WTC11 (cell line): Measurements from ENCODE around the gene BRINP1. TPM values are rescaled to one million over a fixed set of nuclear protein-coding genes. Genes with fewer than 3 reads are reported as not detected.
A peak's percentile ranks its signal among the peaks of the same experiment; 100 is the strongest.

Source experiments
- ATAC-seq: fragments of 200-7000 bp; cut with Tn5 transposase; 2 replicates; pipeline ENCODE4 v1.10.0; 2021; ENCODE audit warnings: mild to moderate bottlenecking, moderate library complexity
- CTCF ChIA-PET: fragments of 300-600 bp; sonication (Branson Sonifier 250); formaldehyde crosslinking; loops from one replicate; lab custom pipeline; 2021; ENCODE audit warnings: antibody characterized with exemption; lab: Charles Lee
- POLR2A ChIA-PET: fragments of 350-600 bp; sonication (Branson Sonifier 250); formaldehyde crosslinking; loops from one replicate; lab custom pipeline; 2021; ENCODE audit warnings: antibody characterized with exemption; lab: Charles Lee
- DNase-seq: peaks from one replicate; pipeline ENCODE4 v3.0.0; 2021; ENCODE audit warnings: low spot score
- H3K27ac Mint-ChIP-seq: 2 replicates; pipeline ENCODE4 v1.8.0; 2021; ENCODE audit warnings: mixed read lengths
- H3K27me3 Mint-ChIP-seq: 2 replicates; pipeline ENCODE4 v1.8.0; 2021; ENCODE audit warnings: low read depth, mild to moderate bottlenecking, moderate library complexity, mixed read lengths
- H3K36me3 Mint-ChIP-seq: 2 replicates; pipeline ENCODE4 v1.8.0; 2021; ENCODE audit warnings: mixed read lengths
- H3K4me1 Mint-ChIP-seq: 2 replicates; pipeline ENCODE4 v1.8.0; 2022; ENCODE audit warnings: mixed read lengths
- H3K4me3 Mint-ChIP-seq: 2 replicates; pipeline ENCODE4 v1.8.0; 2021; ENCODE audit warnings: mild to moderate bottlenecking, moderate library complexity, mixed read lengths
- H3K9me3 Mint-ChIP-seq: 2 replicates; pipeline ENCODE4 v1.8.0; 2021; ENCODE audit warnings: mixed read lengths
- ATF1 ChIP-seq: sonication (generic); formaldehyde crosslinking; IDR thresholded peaks from 2 replicates; pipeline ENCODE4 v1.8.1; 2023; ENCODE audit warnings: mild to moderate bottlenecking, moderate library complexity, missing genetic modification reagents
- ATF2 ChIP-seq: sonication (generic); formaldehyde crosslinking; IDR thresholded peaks from 2 replicates; pipeline ENCODE4 v1.8.1; 2022; ENCODE audit warnings: low read depth, missing genetic modification reagents, borderline replicate concordance
- CBFB ChIP-seq: sonication (generic); formaldehyde crosslinking; IDR thresholded peaks from 2 replicates; pipeline ENCODE4 v1.8.1; 2022; ENCODE audit warnings: mild to moderate bottlenecking, low read depth, missing genetic modification reagents
- E2F4 ChIP-seq: sonication (generic); formaldehyde crosslinking; IDR thresholded peaks from 2 replicates; pipeline ENCODE4 v1.8.1; 2022; ENCODE audit warnings: low read depth, mild to moderate bottlenecking, moderate library complexity, missing genetic modification reagents, borderline replicate concordance
- ESRRA ChIP-seq: sonication (generic); formaldehyde crosslinking; IDR thresholded peaks from 2 replicates; pipeline ENCODE4 v1.8.1; 2022; ENCODE audit warnings: mild to moderate bottlenecking, missing genetic modification reagents, borderline replicate concordance
- FOXJ3 ChIP-seq: sonication (generic); formaldehyde crosslinking; IDR thresholded peaks from 2 replicates; pipeline ENCODE4 v1.9.0; 2021; ENCODE audit warnings: missing genetic modification reagents, mild to moderate bottlenecking, borderline replicate concordance
- IRF2 ChIP-seq: sonication (generic); formaldehyde crosslinking; IDR thresholded peaks from 2 replicates; pipeline ENCODE4 v1.8.0; 2022; ENCODE audit warnings: low read depth, missing genetic modification reagents, borderline replicate concordance
- KAT7 ChIP-seq: sonication (generic); formaldehyde crosslinking; IDR thresholded peaks from 2 replicates; pipeline ENCODE4 v1.8.1; 2023; ENCODE audit warnings: missing genetic modification reagents, mild to moderate bottlenecking, borderline replicate concordance
- MLX ChIP-seq: sonication (generic); formaldehyde crosslinking; IDR thresholded peaks from 2 replicates; pipeline ENCODE4 v1.8.1; 2023; ENCODE audit warnings: mild to moderate bottlenecking, missing genetic modification reagents, moderate library complexity
- RELA ChIP-seq: sonication (generic); formaldehyde crosslinking; IDR thresholded peaks from 2 replicates; pipeline ENCODE4 v1.8.1; 2022; ENCODE audit warnings: missing genetic modification reagents, mild to moderate bottlenecking, borderline replicate concordance
- RORB ChIP-seq: fragments of 250-450 bp; sonication (Bioruptor Pico); IDR thresholded peaks from 2 replicates; pipeline ENCODE4 v1.9.0; 2021; ENCODE audit warnings: mild to moderate bottlenecking
- SOX15 ChIP-seq: fragments of 250-450 bp; sonication (Bioruptor Pico); IDR thresholded peaks from 2 replicates; pipeline ENCODE4 v1.9.0; 2021; ENCODE audit warnings: mild to moderate bottlenecking
- TCF7 ChIP-seq: sonication (generic); formaldehyde crosslinking; IDR thresholded peaks from 2 replicates; pipeline ENCODE4 v1.8.0; 2022; ENCODE audit warnings: mild to moderate bottlenecking, low read depth, missing genetic modification reagents, moderate library complexity
- USF1 ChIP-seq: sonication (generic); formaldehyde crosslinking; IDR thresholded peaks from 2 replicates; pipeline ENCODE4 v1.8.0; 2022; ENCODE audit warnings: mild to moderate bottlenecking, missing genetic modification reagents
- ZBTB43 ChIP-seq: sonication (generic); formaldehyde crosslinking; IDR thresholded peaks from 2 replicates; pipeline ENCODE4 v1.8.1; 2023; ENCODE audit warnings: mild to moderate bottlenecking, missing genetic modification reagents
- ZNF138 ChIP-seq: sonication (generic); formaldehyde crosslinking; conservative IDR thresholded peaks from 2 replicates; pipeline ENCODE4 v1.8.1; 2022; ENCODE audit warnings: mild to moderate bottlenecking, moderate library complexity, missing genetic modification reagents
- ZNF317 ChIP-seq: sonication (generic); formaldehyde crosslinking; IDR thresholded peaks from 2 replicates; pipeline ENCODE4 v1.8.1; 2023; ENCODE audit warnings: low read depth, mild to moderate bottlenecking, moderate library complexity, missing genetic modification reagents, borderline replicate concordance
- ZNF671 ChIP-seq: fragments of 250-450 bp; sonication (Bioruptor Pico); IDR thresholded peaks from 2 replicates; pipeline ENCODE4 v1.8.0; 2021; ENCODE audit warnings: mild to moderate bottlenecking
- total RNA-seq: library from RNA; stranded (reverse); gene quantifications from 3 replicates; pipeline ENCODE4 v1.2.3, GENCODE V29; 2021
- TF ChIP-seq, protein P1 (sequence below): fragments of 250-450 bp; sonication (Bioruptor Pico); IDR thresholded peaks from 2 replicates; pipeline ENCODE4 v1.9.0; 2021; ENCODE audit warnings: moderate library complexity, mild to moderate bottlenecking, inconsistent platforms, borderline replicate concordance
- TF ChIP-seq, protein P2 (sequence below): sonication (generic); formaldehyde crosslinking; conservative IDR thresholded peaks from 2 replicates; pipeline ENCODE4 v1.8.1; 2022; ENCODE audit warnings: mild to moderate bottlenecking, missing genetic modification reagents
- TF ChIP-seq, protein P3 (sequence below): sonication (generic); formaldehyde crosslinking; IDR thresholded peaks from 2 replicates; pipeline ENCODE4 v1.8.1; 2023; ENCODE audit warnings: mild to moderate bottlenecking, missing genetic modification reagents, moderate library complexity

BRINP1 gene
- total RNA-seq, 1 experiment from 2014 or later: 19.5 TPM

- CTCF ChIA-PET: interaction anchor here (0.9 kb wide), 1 partner anchor 68 kb away, joined by 3 read pairs; no protein-coding TSS in a partner anchor
- Mint-ChIP-seq H3K27me3 (no peaks in the 10 kb centered on the region), H3K4me3 (no peak overlapping the region), H3K27ac (no peak overlapping the region), H3K36me3 (peaks cover 9% of the 10 kb centered on the region), H3K9me3 (no peaks in the 10 kb centered on the region), H3K4me1 (peaks cover 38% of the 10 kb centered on the region)
- ATAC-seq (no peak), DNase-seq (no peak)
- POLR2A ChIA-PET: no interaction called here
- TF ChIP-seq ATF2 (CRISPR knock-in tag) (no peak), RORB (CRISPR knock-in tag) (no peak), KAT7 (CRISPR knock-in tag) (no peak)
- TF ChIP-seq, protein P1, sequence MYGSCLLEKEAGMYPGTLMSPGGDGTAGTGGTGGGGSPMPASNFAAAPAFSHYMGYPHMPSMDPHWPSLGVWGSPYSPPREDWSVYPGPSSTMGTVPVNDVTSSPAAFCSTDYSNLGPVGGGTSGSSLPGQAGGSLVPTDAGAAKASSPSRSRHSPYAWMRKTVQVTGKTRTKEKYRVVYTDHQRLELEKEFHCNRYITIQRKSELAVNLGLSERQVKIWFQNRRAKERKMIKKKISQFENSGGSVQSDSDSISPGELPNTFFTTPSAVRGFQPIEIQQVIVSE (CRISPR knock-in tag): no peak
Observed at GRCh38 chr9:119307471-119307870, 61.8 kb downstream of the BRINP1 start.

DNA sequence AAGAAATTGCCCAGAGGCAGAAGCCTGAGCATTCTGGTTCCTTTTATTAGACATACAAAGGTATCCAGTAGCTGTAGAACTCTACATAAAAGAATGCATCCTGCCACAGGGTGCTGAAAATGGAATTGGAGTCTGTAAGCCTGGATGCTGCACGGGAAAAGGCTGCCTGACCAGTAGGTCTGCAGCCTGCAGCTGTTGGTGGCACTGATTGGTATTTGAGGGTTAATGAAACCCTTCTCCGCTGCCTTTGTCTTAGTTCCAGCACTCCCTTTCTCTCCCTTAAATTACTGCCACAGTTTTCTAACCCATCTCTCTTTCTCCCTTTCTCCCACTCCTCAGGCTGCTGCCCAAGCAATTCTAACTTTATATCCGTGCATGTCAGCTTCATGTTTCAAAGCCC lies 64.7 kb downstream of the BRINP1 start:
- ATAC-seq (peak; percentile 67), DNase-seq (no peak)
- TF ChIP-seq IRF2 (CRISPR knock-in tag) (no peak), FOXJ3 (CRISPR knock-in tag) (no peak), ZNF671 (CRISPR knock-in tag) (no peak), ATF1 (CRISPR knock-in tag) (no peak), ZNF317 (no peak), USF1 (CRISPR knock-in tag) (no peak), RELA (CRISPR knock-in tag) (no peak), E2F4 (CRISPR knock-in tag) (no peak), CBFB (no peak), SOX15 (no peak), ZNF138 (CRISPR knock-in tag) (no peak), ESRRA (CRISPR knock-in tag) (no peak), ZBTB43 (CRISPR knock-in tag) (no peak), TCF7 (CRISPR knock-in tag) (no peak), MLX (CRISPR knock-in tag) (no peak)
- TF ChIP-seq, protein P2, sequence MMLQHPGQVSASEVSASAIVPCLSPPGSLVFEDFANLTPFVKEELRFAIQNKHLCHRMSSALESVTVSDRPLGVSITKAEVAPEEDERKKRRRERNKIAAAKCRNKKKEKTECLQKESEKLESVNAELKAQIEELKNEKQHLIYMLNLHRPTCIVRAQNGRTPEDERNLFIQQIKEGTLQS: no peak
- TF ChIP-seq, protein P3, sequence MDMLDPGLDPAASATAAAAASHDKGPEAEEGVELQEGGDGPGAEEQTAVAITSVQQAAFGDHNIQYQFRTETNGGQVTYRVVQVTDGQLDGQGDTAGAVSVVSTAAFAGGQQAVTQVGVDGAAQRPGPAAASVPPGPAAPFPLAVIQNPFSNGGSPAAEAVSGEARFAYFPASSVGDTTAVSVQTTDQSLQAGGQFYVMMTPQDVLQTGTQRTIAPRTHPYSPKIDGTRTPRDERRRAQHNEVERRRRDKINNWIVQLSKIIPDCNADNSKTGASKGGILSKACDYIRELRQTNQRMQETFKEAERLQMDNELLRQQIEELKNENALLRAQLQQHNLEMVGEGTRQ (CRISPR knock-in tag): no peak
- ChIA-PET POLR2A (no interaction called here), CTCF (interaction anchor here (1.3 kb wide), 1 partner anchor 21 kb away, joined by 6 read pairs; no protein-coding TSS in a partner anchor)
- Mint-ChIP-seq H3K27ac (peak overlapping the region; percentile 21; the same call in 1 of the 2 replicates), H3K27me3 (peaks cover 2% of the 10 kb centered on the region; the same call in 1 of the 2 replicates), H3K4me1 (peaks cover 57% of the 10 kb centered on the region), H3K36me3 (peaks cover 4% of the 10 kb centered on the region; the same call in 1 of the 2 replicates), H3K4me3 (no peak overlapping the region), H3K9me3 (peaks cover 4% of the 10 kb centered on the region; the same call in 1 of the 2 replicates)
